ENCODE measurements around the gene SAMSN1.
"Not testable (repeated sequence)": the region's sequence is repeated elsewhere in the genome, so short reads cannot be mapped to it uniquely, and the experiment has no call there.

Gene SAMSN1

GRCh38 chr21:14495075-14495474 is 51.0 kb downstream of the SAMSN1 start:
- no peak overlapping the region for H3K4me3 ChIP-seq (ENCODE audit: low read depth, low read length)
- TF ChIP-seq CTCF (IDR thresholded peaks at IDR 0.05; ENCODE audit: low read depth, low read length) = no peak

- not testable (repeated sequence) for H3K4me3 ChIP-seq (ENCODE audit: low read depth, low read length)
Observed at GRCh38 chr21:14494181-14494580, 51.9 kb downstream of the SAMSN1 start.

GRCh38 chr21:14493731-14494130 is 52.4 kb downstream of the SAMSN1 start:
- TF ChIP-seq CTCF (IDR thresholded peaks at IDR 0.05; ENCODE audit: low read depth, low read length) = no peak
- H3K4me3 ChIP-seq (ENCODE audit: low read depth, low read length) = no peak overlapping the region

GRCh38 chr21:14492931-14493330 is 53.2 kb downstream of the SAMSN1 start:
- no peak for TF ChIP-seq CTCF (IDR thresholded peaks at IDR 0.05; ENCODE audit: low read depth, low read length)

GRCh38 chr21:14491269-14491681 is 54.8 kb downstream of the SAMSN1 start:
- H3K4me3 ChIP-seq (ENCODE audit: low read depth, low read length) = no peak overlapping the region
- no peak for TF ChIP-seq CTCF (IDR thresholded peaks at IDR 0.05; ENCODE audit: low read depth, low read length)

More at GRCh38 chr21:14492931-14493330, 53.2 kb downstream of the SAMSN1 start:
- H3K4me3 ChIP-seq (ENCODE audit: low read depth, low read length) = no peak overlapping the region

GRCh38 chr21:14488672-14489204 is 57.4 kb downstream of the SAMSN1 start:
- TF ChIP-seq CTCF (IDR thresholded peaks at IDR 0.05; ENCODE audit: low read depth, low read length) = no peak
- no peak overlapping the region for H3K4me3 ChIP-seq (ENCODE audit: low read depth, low read length)

- TF ChIP-seq CTCF (IDR thresholded peaks at IDR 0.05; ENCODE audit: low read depth, low read length) = no peak
- no peak overlapping the region for H3K4me3 ChIP-seq (ENCODE audit: low read depth, low read length)
Observed at GRCh38 chr21:14487490-14488432, 58.4 kb downstream of the SAMSN1 start.
